IPS-15b (cell line): ENCODE data around the gene SMIM5.
"Not testable (repeated sequence)": the region's sequence is repeated elsewhere in the genome, so short reads cannot be mapped to it uniquely, and the experiment has no call there.

Source experiments
- H3K27me3 ChIP-seq: one replicate; pipeline ENCODE4 v1.6.1; 2013; ENCODE audit warnings: low read length; ENCODE audit not compliant: control insufficient read depth, insufficient read depth
- H3K36me3 ChIP-seq: one replicate; pipeline ENCODE4 v1.6.1; 2013; ENCODE audit warnings: low read length; ENCODE audit not compliant: control insufficient read depth, insufficient read depth
- H3K4me1 ChIP-seq: one replicate; pipeline ENCODE4 v1.6.1; 2013; ENCODE audit warnings: mild to moderate bottlenecking, low read length; ENCODE audit not compliant: control insufficient read depth, insufficient read depth
- H3K4me3 ChIP-seq: one replicate; pipeline ENCODE4 v1.5.1; 2013; ENCODE audit warnings: low read depth, low read length
- H3K9ac ChIP-seq: one replicate; pipeline ENCODE4 v1.6.1; 2013; ENCODE audit warnings: low read depth, mild to moderate bottlenecking, low read length
- H3K9me3 ChIP-seq: one replicate; pipeline ENCODE4 v1.6.1; 2013; ENCODE audit warnings: mild to moderate bottlenecking, low read length; ENCODE audit not compliant: control insufficient read depth, insufficient read depth

SMIM5 gene

DNA sequence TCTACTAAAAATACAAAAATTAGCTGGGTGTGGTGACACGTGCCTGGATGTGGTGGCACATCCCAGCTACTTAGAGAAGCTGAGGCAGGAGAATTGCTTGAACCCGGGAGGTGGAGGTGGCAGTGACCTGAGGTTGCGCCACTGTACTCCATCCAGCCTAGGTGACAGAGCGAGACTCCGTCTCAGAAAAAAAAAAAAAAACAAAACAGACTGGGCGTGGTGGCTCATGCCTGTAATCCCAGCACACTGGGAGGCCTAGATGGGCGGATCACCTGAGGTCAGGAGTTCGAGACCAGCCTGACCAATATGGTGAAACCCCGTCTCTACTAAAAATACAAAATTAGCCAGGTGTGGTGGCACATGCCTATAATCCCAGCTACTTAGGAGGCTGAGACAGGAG, 39.8 kb upstream of the SMIM5 start:
- not testable (repeated sequence) for H3K4me1 ChIP-seq, H3K27me3 ChIP-seq, H3K4me3 ChIP-seq, H3K9me3 ChIP-seq, H3K9ac ChIP-seq, H3K36me3 ChIP-seq

DNA sequence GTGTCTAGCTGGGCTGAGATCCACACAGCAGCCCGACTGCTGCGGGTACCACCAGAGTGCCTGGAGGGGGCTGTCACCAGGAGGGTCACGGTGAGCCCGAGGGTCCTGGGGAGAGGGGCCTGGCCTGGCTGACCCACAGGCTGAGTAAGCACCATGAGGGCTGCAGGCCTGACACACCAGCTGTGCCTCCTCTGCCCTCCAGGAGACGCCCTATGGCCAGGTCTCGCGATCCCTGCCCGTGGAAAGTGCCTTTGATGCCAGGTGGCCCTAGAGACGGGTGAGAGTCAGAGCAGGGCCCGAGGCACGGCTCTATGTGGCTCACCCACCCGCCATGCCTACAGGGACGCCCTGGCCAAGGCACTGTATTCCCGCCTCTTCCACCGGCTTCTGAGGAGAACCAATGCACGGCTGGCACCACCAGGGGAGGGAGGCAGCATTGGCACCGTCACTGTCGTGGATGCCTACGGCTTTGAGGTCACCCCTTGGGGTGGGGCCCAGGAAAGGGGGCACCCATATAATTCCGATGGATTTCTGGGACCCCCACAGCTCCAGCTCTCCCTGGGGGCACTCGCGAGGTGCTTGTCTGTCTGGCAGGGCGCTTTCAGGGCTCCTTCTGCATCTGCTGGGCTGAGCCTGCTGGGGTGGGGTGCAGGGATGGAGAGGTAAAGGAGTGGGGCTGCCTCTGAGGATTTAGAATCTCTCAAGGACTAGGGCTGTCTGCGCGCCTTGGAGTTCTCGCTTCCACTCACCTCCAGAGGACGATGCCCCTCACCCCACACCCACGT, 38.5 kb upstream of the SMIM5 start:
- Histone ChIP-seq H3K27me3 (peaks cover 3% of the 10 kb centered on the region), H3K9me3 (no peaks in the 10 kb centered on the region)

DNA sequence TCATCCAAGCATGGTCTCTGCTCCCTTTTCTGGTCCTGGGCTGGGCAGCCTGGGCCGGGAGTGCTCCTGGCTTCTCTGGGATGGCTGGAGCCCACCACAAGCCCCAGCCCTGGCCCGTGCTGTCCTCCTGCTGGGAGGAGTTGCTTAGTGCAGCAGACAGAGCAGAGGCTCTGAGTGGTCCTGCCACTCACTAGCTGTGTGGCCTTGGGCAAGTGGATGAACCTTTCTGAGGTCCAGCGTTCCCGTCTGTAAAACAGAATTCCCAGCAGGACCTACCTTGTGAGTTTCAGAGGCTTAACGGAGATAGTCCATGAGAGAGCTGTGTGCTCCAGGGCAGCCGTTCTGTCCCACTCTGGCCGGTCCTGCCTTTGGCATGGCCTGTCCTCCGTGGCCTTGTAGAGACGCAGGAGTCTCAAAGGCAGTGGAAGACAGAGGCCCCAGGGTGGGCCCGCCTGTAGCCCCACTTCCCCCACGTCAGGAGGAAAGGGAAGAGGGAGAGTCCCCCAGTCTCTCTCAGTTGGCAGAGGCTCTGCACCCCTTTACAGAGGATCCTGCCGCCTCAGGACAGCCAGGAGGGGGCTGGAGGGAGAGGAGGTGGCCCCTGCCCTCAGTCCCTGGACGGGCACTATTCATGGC, 37.8 kb upstream of the SMIM5 start:
- no peak overlapping the region for H3K9ac ChIP-seq
- no peaks in the 10 kb centered on the region for H3K9me3 ChIP-seq
- no peaks in the 10 kb centered on the region for H3K4me1 ChIP-seq
- H3K4me3 ChIP-seq, result no peak overlapping the region
- H3K36me3 ChIP-seq, result no peaks in the 10 kb centered on the region
- H3K27me3 ChIP-seq, result no peaks in the 10 kb centered on the region

More for the DNA sequence above, 38.5 kb upstream of the SMIM5 start:
- Histone ChIP-seq H3K4me3 (no peak overlapping the region), H3K4me1 (no peaks in the 10 kb centered on the region), H3K36me3 (no peaks in the 10 kb centered on the region), H3K9ac (no peak overlapping the region)

DNA sequence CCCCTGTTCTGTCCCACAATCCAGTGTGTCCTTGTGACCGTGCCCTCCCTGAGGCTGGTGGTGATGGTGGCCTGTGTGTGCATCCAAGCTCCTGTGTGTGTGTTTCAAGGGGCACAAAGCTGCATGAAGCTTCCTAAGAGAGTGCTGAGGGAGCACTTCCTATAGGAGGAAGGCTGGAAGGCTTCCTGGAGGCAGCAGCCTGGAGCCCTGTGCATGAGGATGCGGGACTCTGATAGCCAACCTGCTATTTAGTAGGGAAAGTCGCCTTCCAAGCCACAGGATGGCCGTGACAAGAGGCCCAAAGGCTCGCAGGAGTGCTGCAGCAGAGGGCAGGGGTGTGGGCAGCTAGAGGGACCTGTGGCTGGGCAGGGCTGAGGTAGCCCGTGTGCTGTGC, 37.3 kb upstream of the SMIM5 start:
- no peaks in the 10 kb centered on the region for H3K36me3 ChIP-seq
- H3K4me3 ChIP-seq, result no peak overlapping the region
- no peaks in the 10 kb centered on the region for H3K9me3 ChIP-seq
- H3K4me1 ChIP-seq, result no peaks in the 10 kb centered on the region
- no peaks in the 10 kb centered on the region for H3K27me3 ChIP-seq
- H3K9ac ChIP-seq, result no peak overlapping the region

DNA sequence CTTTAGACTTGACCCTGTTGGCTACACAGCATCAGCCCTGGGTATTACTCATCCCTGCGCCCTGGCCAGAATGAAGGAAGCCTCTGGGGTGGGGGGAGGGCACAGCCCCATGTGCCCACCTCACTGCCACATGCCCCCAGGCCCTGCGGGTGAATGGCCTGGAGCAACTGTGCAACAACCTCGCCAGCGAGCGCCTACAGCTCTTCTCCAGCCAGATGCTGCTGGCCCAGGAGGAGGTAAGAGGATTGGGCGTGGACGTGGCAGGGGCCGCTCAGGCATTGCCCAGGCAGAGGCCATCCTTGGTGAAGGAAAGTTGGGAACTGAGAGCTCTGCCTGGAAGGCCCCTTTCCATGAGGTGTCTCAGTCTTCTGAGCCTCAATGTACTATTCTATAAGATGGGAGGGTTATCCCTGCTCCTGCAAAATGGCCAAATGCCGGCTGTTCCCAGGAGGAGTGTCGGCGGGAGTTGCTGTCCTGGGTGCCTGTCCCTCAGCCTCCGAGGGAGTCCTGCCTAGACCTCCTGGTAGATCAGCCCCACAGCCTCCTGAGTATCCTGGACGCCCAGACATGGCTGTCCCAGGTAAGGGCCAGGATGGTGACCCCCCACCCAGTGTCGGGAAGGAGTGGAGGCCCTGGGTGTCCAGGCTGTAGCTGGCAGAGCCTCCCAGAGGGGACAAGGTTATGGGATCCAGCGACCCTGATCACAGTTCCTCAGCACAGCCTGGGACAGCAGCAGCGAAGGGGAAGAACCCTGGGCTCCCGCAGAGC, 36.7 kb upstream of the SMIM5 start:
- H3K9me3 ChIP-seq, result no peaks in the 10 kb centered on the region
- no peaks in the 10 kb centered on the region for H3K36me3 ChIP-seq
- no peak overlapping the region for H3K4me3 ChIP-seq
- no peaks in the 10 kb centered on the region for H3K27me3 ChIP-seq
- no peaks in the 10 kb centered on the region for H3K4me1 ChIP-seq
- no peak overlapping the region for H3K9ac ChIP-seq

DNA sequence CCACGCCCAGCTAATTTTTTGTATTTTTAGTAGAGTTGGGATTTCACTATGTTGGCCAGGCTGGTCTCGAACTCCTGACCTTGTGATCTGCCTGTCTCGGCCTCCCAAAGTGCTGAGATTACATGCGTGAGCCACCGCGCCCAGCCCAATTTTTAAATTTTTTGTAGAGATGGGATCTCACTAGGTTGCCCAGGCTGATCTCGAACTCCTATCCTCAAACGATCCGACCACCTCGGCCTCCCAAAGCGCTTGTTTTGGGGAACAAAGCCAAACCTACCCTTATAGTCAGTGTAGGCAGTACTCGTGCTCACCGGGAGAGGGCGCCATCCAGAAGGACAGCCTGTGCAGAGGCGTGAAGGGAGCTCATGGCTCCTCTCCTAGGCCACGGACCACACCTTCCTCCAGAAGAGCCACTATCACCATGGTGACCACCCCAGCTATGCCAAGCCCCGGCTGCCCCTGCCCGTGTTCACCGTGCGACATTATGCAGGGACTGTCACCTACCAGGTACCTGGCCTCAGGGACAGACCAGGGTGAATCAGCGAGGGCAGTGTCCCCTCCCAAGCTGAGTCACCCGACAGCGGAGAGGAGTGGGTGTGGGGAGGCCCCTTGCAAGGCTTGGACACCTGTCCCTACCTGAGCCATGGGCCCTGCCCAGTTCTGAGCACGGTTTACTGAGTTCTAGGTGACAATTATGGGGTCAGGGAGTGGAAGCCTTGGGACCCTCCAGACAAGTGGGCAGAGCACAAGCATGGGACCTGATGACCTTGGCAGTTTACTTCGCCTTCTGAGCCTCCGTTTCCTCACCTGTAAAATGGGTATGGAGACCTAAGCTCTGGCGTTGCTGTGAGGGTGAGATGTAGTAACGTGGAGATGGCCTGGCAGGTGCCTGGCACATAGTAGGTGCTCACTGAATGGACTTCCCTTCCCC, 31.9 kb upstream of the SMIM5 start:
- H3K27me3 ChIP-seq, result no peaks in the 10 kb centered on the region
- no peaks in the 10 kb centered on the region for H3K4me1 ChIP-seq
- no peaks in the 10 kb centered on the region for H3K36me3 ChIP-seq
- no peaks in the 10 kb centered on the region for H3K9me3 ChIP-seq
- no peak overlapping the region for H3K9ac ChIP-seq
- no peak overlapping the region for H3K4me3 ChIP-seq

DNA sequence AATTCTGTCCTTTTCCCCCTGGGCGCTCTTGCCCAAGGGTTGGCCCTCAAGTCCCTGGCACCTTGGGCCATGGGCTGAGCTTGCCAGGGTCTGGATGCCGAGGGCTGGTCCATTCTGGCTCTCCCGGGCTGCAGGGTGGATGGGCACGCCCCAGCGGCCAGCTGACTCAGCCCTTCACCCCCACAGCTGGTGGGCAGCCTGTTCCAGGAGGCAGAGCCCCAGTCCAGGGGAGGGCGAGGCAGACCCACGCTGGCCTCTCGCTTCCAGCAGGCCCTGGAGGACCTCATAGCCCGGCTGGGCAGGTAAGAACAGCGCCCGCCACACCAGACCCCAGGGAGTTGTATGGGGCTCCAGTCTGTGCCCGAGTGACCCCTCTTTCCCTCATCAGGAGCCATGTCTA, 30.6 kb upstream of the SMIM5 start:
- H3K9me3 ChIP-seq, result no peaks in the 10 kb centered on the region
- H3K4me1 ChIP-seq, result no peaks in the 10 kb centered on the region
- H3K9ac ChIP-seq, result no peak overlapping the region
- no peaks in the 10 kb centered on the region for H3K27me3 ChIP-seq
- H3K4me3 ChIP-seq, result no peak overlapping the region
- H3K36me3 ChIP-seq, result no peaks in the 10 kb centered on the region

DNA sequence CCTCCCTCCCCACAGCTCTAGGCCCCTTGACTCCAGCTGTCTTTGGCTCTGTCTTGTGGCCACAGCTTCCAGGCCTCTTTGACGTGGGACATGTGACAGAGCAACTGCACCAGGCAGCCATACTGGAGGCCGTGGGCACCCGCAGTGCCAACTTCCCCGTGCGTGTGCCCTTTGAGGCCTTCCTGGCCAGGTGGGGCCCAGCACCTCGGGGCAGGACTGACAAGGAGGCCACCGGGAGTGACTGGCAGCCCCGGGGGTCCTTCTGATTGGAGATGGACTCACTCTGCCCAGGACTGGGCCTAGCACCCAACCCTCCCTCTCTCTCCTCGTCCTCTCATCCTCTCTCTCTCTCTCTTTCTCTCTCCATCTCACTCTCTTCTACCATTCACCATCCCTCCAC, 30.1 kb upstream of the SMIM5 start:
- H3K36me3 ChIP-seq, result no peaks in the 10 kb centered on the region
- no peaks in the 10 kb centered on the region for H3K27me3 ChIP-seq
- no peaks in the 10 kb centered on the region for H3K9me3 ChIP-seq
- H3K4me3 ChIP-seq, result no peak overlapping the region
- H3K4me1 ChIP-seq, result no peaks in the 10 kb centered on the region
- no peak overlapping the region for H3K9ac ChIP-seq

DNA sequence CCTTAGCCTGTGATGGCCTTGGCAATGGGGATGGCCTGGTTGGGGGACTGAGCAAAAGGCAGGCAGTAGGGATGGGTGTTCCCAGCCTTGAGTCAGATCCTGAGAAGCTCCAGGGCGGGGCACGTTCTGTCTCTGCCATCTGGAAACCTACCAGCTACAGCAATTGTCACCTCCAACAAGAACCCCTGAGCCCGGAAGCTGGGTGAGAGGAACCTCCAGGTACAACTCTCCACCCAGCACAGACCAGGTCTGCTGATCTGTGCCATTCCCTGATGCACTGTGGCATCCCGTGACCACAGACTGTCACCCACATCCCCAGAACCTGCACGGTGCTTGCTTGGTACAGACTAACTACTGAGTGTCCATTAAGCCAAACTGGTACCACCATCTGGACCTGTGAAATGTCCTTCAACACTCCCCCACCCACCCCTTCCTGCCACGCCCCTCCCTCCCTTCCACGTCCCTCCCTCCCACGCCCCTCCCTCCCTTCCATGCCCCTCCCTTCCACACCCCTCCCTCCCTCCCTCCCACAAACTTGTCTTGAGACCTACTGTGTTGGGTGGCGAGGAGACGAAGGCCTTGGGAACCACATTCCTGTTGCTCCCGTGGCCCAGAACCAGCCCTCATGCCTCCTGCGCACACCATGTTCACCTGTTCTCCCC, 29.1 kb upstream of the SMIM5 start:
- no peak overlapping the region for H3K4me3 ChIP-seq
- no peak overlapping the region for H3K9ac ChIP-seq
- H3K4me1 ChIP-seq, result no peaks in the 10 kb centered on the region
- H3K27me3 ChIP-seq, result no peaks in the 10 kb centered on the region
- no peaks in the 10 kb centered on the region for H3K36me3 ChIP-seq
- no peaks in the 10 kb centered on the region for H3K9me3 ChIP-seq

DNA sequence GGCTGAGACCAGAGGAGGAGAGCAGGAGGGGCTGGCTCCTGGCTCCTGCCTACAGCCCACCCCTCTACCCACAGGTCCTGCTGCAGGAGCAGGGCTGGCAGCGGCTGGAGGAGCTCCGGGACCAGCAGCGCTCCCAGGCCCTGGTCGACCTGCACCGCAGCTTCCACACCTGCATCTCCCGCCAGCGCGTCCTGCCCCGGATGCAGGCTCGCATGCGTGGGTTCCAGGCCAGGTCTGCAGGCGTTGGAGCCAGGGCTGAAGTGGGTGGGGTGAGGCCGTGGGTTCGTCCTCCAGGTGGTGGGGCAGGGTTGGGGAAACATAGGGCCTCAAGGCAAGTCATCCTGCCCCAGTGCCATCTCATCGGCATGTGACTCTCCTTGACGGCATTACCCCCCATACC, 27.4 kb upstream of the SMIM5 start:
- no peak overlapping the region for H3K4me3 ChIP-seq
- no peaks in the 10 kb centered on the region for H3K27me3 ChIP-seq
- no peak overlapping the region for H3K9ac ChIP-seq
- H3K9me3 ChIP-seq, result no peaks in the 10 kb centered on the region
- no peaks in the 10 kb centered on the region for H3K4me1 ChIP-seq
- H3K36me3 ChIP-seq, result no peaks in the 10 kb centered on the region

DNA sequence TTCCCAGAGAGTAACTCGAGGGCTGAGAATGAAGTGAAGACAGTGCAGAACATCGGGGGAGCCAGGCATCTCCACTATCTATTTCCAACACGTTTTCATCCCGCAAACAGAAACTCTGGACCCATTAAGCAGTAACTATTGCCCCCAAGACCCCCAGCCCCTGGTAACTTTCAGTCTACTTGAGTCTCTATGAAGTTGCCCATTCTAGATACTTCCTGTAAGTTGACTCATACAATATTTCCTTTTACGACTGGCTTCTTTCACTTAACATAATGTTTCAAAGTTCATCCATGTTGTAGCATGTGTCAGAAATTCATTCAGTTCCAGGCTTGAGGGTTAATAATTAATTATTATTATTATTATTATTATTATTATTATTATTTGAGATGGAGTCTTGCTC, 26.1 kb upstream of the SMIM5 start:
- H3K9me3 ChIP-seq, result no peaks in the 10 kb centered on the region
- no peak overlapping the region for H3K9ac ChIP-seq
- no peaks in the 10 kb centered on the region for H3K27me3 ChIP-seq
- H3K36me3 ChIP-seq, result no peaks in the 10 kb centered on the region
- no peaks in the 10 kb centered on the region for H3K4me1 ChIP-seq
- no peak overlapping the region for H3K4me3 ChIP-seq
